H1 (cell line): ENCODE results near the gene ELMOD1.

ENCODE experiments used
- EP300 ChIP-seq, 2 experiments: IDR thresholded peaks; 1 replicate in 1 of 2; 2 replicates in 1 of 2; pipeline ENCODE4 v1.6.1; 2011 to 2012; ENCODE audit warnings: low read depth in 2 of 2, low read length in 2 of 2, mild to moderate bottlenecking in 2 of 2, borderline replicate concordance in 1 of 2, inconsistent platforms in 1 of 2, moderate library complexity in 1 of 2
- EZH2 ChIP-seq: fragments of 200-600 bp; sonication (generic); IDR thresholded peaks from 2 replicates; pipeline ENCODE4 v1.7.1; 2012; ENCODE audit warnings: low read depth, mild to moderate bottlenecking, moderate library complexity, low read length, inconsistent platforms; ENCODE audit not compliant: severe bottlenecking
- JUND ChIP-seq: IDR thresholded peaks from 2 replicates; pipeline ENCODE4 v1.6.1; 2011; ENCODE audit warnings: mild to moderate bottlenecking, improper control_type of control experiment, low read length
- POLR2A ChIP-seq, 2 experiments: IDR thresholded peaks; 1 replicate in 1 of 2; 2 replicates in 1 of 2; pipeline ENCODE4 v1.6.1; 2011; ENCODE audit warnings: low read depth in 2 of 2, low read length in 2 of 2, mild to moderate bottlenecking in 2 of 2; ENCODE audit errors: control extremely low read depth in 1 of 2
- POLR2AphosphoS5 ChIP-seq: IDR thresholded peaks from 2 replicates; pipeline ENCODE4 v1.6.1; 2011; ENCODE audit warnings: low read depth, low read length
- RAD21 ChIP-seq, 2 experiments: IDR thresholded peaks in 1 of 2; conservative IDR thresholded peaks in 1 of 2; 2 replicates each; pipeline ENCODE4 v1.6.1; 2011; ENCODE audit warnings: low read depth in 2 of 2, low read length in 2 of 2, improper control_type of control experiment in 1 of 2, inconsistent platforms in 1 of 2, mild to moderate bottlenecking in 1 of 2, moderate library complexity in 1 of 2
- RFX5 ChIP-seq: IDR thresholded peaks from 2 replicates; pipeline ENCODE4 v1.6.1; 2011; ENCODE audit warnings: low read depth, low read length, improper control_type of control experiment, borderline replicate concordance
- SRF ChIP-seq: IDR thresholded peaks from 2 replicates; pipeline ENCODE4 v1.6.1; 2011; ENCODE audit warnings: mild to moderate bottlenecking, low read depth, low read length, moderate library complexity
- TF ChIP-seq, protein P1 (sequence below), 3 experiments: IDR thresholded peaks; 1 replicate in 2 of 3; 2 replicates in 1 of 3; pipeline versions ENCODE4 v1.5.1 to v1.6.1; 2011; ENCODE audit warnings: low read length in 3 of 3, mild to moderate bottlenecking in 3 of 3, inconsistent platforms in 2 of 3, low read depth in 1 of 3, moderate library complexity in 1 of 3; ENCODE audit not compliant: insufficient read depth in 1 of 3; ENCODE audit errors: control extremely low read depth in 1 of 3

DNA sequence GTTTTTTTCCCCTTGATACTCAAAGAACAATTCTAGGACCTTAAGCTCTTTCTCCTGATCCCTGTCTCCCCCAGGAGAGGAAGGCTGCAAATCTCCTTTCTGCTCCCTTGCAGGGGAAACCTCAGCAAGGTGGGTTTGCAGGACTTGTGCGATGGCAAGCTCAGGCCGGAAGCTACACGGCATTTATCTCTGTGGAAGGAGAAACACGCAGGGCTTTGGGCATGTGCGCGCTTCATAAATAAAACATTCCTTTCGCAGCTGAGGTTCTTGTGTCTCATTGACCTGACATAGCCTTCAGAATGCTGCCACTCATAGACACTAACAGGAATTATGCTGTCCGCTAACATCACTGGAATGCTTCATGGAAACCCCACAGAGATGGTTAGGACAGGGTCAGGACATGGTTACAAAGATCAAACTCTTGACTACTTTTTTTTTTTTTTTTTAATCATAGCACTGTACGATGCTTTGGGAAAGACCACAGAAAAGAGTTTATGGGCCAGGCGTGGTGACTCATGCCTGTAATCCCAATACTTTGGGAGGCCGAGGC, 78.3 kb downstream of the ELMOD1 start:
- TF ChIP-seq, protein P1, sequence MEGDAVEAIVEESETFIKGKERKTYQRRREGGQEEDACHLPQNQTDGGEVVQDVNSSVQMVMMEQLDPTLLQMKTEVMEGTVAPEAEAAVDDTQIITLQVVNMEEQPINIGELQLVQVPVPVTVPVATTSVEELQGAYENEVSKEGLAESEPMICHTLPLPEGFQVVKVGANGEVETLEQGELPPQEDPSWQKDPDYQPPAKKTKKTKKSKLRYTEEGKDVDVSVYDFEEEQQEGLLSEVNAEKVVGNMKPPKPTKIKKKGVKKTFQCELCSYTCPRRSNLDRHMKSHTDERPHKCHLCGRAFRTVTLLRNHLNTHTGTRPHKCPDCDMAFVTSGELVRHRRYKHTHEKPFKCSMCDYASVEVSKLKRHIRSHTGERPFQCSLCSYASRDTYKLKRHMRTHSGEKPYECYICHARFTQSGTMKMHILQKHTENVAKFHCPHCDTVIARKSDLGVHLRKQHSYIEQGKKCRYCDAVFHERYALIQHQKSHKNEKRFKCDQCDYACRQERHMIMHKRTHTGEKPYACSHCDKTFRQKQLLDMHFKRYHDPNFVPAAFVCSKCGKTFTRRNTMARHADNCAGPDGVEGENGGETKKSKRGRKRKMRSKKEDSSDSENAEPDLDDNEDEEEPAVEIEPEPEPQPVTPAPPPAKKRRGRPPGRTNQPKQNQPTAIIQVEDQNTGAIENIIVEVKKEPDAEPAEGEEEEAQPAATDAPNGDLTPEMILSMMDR (IDR thresholded peaks at IDR 0.05; ENCODE audit: control extremely low read depth in 1 of 3, insufficient read depth in 1 of 3, low read depth in 1 of 3, low read length in 3 of 3), result no peak
- TF ChIP-seq EP300 (IDR thresholded peaks at IDR 0.05; ENCODE audit: borderline replicate concordance in 1 of 2, low read depth in 2 of 2, low read length in 2 of 2) (no peak), RFX5 (no peak), EZH2 (no peak), POLR2A (IDR thresholded peaks at IDR 0.05; ENCODE audit: control extremely low read depth in 1 of 2, low read depth in 2 of 2, low read length in 2 of 2) (no peak), POLR2AphosphoS5 (no peak), RAD21 (IDR thresholded peaks at IDR 0.05 in 1 of 2, conservative IDR thresholded peaks at IDR 0.05 in 1 of 2; ENCODE audit: low read depth in 2 of 2, low read length in 2 of 2) (no peak), JUND (no peak), SRF (no peak)
